A172 (cell line): ENCODE results near the gene GATAD2B. TPM values are rescaled to one million over a fixed set of nuclear protein-coding genes. Genes with fewer than 3 reads are reported as not detected.
A peak's percentile ranks its signal among the peaks of the same experiment; 100 is the strongest.

Experiments
- DNase-seq: peaks from one replicate; pipeline ENCODE4 v3.0.0-alpha.2; 2015; ENCODE audit warnings: low spot score
- total RNA-seq: library from RNA; depleted of rRNA; stranded (reverse); fragments of >200 nt; shearing (Covaris generic); gene quantifications from 2 replicates; pipeline ENCODE4 v1.2.3, GENCODE V29; 2014

Gene GATAD2B
- total RNA-seq, 1 experiment from 2014 or later = 6.5 TPM

DNA sequence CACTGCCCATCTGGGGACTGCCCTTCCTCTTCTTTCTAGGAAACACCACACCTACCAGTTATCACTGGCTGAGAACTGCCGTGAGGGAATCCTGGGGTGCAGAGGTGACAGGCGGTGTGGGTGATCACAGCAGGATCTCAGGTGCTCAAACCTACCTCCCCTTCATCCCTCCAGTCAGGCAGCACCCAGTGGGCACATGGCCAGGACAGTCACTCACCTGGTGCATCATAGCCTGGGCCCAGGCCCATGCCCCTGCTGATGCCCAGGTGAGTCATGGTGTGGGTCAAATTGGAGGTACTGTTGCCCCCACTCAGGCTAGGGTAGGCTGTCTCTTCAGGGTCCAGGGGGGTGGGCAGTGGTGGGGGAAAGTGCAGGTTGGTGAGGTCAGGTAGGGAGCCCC is 29.0 kb upstream of the GATAD2B start:
- DNase-seq = no peak

DNA sequence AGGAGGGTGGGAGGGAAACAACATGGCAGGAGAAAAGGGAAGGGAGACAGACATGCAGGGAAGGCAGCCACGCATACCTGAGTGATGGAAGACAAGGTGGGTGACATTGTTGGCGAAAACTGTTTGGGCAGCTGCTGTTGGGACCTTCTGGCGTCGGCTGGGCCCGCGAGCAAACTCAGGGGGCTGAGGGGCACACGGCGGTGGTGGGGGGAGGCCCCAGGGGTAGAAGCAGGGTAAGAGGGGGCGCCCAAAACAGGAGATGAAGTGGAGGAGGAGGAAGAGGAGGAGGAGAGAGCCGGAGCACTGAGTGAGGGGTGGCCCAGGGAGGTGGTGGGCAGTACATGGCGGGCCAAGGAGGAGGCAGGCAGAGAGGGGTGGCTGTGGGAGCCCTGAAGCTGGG is 28.4 kb upstream of the GATAD2B start:
- no peak for DNase-seq

DNA sequence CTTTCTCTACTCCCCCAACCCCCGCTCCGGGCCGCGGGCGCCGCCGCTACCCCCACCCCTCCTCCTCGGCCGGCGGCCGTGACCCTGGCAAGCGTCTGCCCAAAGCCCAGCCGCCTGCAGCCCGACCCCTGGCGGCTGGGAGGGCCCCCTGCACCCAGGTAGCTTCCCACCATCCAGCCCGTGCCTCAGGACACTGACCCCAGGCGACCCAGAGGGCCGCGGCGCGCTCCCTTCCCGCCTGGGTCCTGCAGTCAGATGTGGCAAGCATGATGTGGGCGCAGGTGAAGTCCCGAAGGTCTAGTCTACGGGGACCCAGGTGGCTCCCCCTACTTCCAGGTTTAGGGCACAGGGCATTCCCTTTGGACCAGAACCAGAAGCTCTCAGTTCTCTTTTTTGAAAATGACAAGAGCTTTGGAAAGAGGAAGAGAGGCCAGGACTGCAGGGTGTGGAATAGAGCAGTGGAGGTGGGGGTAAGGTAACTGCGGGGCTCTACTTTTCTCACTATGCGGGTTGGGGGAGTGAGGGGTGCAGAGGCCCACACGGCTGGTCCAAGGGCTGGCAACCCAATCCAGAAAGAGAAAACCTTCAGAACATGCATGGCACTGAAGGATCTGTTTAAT is 24.0 kb upstream of the GATAD2B start, which contains the start of gene DENND4B:
DENND4B (minus strand) TSS at position 97 of the 620 bp plus-strand sequence. CDS start 2,344 bp downstream, outside the sequence.
- peak; percentile 70 for DNase-seq

DNA sequence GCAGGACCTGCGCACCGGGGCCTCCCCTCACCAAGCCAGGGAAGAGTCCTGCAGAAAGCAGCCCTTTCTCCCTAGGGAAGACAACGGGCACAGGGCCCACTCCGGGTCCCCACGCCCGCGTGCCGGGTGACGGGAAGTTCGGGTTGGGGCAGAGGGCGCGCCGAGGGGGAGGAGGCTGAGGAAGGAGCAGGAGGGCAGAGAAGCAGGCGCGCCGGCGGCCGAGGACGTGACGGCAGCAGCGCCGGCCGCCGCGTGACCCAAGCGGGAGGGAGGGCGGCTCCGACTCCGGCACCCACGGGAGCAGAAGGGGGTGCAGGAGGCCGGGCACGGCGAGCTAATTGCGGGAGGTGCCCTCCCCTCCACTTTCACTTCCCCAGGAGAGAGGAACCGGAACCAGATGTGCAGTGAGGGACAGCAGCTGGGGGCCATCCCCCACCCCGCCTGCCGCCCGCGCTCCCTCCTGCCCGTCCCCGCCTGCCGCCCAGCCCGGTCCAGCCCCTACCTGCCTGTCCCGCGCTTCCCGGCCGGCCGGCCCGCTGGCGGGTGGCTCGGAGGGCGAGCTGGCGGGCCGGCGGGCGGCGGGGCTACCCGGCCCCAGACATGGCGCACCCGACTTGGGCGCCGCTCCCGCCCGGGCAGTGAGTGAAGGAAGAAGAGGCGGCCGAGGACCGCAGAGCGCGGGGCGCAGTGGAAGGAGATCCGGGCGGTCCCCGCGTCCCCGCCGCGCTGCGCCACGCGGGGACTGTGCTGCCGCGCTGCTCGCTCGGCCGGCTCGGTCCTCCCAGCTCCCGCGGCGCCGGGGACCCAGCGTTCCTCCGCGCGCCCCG is 23.2 kb upstream of the GATAD2B start:
- DNase-seq = peak; percentile 60

DNA sequence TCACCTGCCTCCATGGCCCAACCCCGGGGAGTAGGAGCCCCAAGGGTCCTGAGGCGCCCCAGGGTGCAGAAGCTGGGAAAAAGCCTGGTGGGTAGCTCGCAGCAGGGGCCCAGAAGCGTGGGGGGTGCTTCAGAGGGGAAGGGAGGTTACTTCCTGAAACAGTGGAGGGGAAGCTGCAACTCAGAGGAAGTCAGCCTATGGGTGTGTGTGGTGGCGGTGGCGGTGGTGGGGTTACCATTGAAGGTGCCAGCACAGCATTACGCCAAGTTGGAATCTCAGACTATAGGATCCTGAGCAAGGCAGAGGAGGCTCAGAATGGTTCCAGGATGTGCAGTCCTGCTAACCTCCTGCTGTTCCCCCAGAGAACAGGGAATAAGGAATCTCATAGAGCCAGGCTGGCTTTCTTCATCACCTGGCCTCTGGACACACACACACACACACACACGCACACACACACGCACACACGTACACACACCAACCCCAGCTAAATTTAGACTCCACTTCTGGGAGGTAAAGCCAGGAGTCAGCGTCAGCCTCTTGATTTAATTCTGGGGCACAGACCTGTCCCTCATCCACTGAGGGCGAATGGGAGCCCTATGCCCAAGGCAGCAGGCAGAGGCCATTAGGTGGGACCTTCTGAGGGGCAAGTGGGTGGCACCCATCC is 22.5 kb upstream of the GATAD2B start:
- DNase-seq = no peak

DNA sequence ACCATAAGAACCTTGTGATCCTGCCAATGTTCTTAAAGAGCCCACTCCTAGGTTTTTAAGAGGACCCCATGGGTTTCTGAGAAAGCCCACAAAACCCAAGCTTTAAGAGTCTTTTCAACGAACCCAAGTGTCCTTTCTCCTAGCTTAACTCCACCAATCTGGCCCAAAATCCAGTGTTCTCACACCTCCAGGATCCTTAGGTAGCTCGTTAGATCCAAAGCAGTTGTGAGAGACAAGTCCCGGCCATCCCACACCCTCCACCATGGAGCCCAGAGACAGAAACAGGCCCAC is 22.0 kb upstream of the GATAD2B start:
- no peak for DNase-seq

DNA sequence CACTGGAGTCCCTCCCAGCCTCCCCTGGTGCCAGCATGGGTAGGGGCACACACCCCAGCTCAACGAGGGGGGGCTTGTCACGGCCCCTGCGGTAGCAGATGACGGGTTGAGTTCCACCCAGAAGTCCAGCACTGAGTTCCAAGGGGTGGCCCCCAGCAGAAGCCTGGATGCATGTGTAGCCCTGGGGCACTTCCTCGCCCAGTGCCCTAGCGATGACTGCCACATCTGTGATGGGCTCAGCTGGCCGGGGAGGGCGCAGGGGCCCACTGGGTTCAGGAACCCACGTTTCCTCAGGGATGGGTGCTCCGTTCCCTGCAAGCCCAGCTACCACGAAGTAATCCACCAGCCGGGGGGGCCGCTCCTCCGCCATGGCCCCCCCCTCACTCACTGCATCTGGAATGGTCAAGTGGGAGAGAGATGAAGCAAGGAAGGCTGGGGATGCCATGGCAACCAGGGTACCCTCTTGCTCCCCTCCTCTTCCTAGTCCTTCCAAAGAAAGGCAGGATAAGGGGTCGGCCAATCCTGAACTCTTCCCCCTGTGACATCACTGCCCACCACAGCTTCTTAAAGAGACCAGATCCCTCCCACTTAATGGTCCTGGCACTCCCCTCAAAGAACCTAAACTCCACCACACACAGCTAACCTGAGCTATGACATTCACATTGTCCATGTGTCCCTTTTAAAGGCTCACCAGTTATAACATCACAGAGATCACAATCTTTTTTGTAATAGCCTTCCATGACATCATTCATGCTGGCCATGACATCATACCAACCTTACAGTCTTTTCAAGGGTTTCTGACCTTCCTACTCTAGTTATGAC is 21.4 kb upstream of the GATAD2B start:
- no peak for DNase-seq

DNA sequence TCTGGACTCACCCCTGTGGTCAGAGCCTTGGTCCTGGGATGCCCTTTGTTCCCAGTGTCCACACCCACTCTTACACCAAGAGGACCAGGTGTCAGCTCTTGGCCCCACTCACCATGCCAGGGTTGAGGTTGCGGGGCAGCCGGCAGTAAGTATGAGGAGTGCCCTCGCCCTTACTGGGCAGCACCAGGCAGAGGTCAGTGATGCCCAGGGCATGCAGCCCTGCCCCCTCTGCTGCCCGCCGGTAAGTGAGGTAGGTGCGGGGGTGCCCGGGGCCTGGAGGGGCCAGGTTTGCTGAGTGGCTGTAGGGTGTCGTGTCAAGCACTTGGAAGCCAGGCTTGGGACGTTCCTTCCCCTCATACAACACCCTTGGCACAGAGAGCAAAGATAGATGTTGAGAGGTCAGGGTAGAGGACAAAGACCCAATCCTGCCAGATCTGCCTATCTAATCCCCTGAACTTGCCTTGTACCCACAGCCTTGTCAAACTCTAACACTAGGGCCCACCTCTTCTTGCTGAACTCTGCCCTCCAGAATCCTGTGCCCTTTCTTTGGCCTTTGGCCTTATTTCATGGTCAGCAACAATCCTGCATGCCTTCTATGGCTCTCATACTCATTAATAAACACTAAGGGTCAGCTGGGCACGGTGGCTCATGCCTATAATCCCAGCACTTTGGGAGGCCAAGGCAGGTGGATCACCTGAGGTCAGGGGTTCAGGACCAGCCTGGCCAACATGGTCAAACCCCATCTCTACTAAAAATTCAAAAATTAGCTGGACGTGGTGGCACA is 20.2 kb upstream of the GATAD2B start:
- DNase-seq = no peak

DNA sequence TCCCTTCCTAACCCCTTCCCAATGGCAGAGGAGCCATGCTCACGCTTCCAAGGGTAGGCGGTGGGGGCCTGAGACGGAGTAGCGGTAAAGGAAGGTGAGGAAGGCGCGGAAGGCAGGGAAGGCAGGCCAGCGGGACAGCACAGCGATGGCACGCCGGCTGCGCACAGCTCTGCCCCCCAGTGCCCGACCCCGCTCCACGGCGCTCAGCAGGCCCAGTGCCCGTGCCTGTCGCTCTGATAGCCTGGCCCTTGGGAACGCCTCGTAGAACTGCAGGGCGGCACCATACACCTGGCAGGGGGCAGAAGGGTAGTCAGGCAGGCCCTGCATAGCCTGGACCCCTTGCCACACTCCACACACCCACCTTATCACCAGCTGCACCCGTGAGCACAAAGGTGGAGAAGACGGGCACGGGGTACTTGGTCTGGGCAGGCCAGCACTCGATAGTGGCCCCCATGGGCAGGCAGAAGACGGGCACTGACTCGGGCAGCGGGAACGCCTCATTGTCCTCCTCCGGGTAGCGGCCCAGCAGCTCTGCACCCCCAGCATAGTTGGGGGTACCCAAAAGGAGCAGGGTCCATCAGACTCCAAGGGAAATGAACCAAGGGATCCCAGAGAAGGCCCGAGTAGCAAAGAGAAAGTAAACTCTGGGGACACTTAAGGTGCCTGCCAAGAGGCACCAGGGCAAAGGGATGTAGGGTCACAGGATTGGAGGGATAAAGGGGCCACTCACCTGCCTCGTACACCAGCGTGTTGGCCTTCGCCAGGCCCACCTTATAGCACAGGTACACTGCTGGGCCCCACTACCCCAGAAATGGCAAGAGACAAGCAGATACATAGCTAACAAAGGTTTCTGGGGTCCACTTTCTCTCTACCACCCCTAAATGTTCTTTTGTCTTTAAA is 19.3 kb upstream of the GATAD2B start:
- DNase-seq = no peak

DNA sequence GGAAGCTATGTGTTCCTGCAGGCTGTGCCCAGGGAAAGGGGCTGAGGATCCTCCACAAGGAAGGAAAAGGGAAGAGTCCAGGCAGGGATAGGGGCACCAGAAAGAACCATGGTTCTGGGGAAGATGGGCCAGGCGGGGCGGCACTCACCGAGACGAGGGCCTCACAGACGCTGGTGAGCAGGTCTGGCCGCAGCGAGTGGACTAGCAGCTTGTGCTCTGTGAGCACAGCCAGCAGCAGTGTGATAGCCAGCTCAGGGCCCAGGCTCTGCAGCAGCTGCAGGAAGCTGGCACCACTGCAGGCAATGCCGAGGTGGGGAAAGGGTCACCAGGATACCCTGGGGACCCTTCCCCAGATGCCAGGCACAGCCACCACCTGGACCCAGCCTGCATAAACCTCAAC is 18.0 kb upstream of the GATAD2B start:
- no peak for DNase-seq

DNA sequence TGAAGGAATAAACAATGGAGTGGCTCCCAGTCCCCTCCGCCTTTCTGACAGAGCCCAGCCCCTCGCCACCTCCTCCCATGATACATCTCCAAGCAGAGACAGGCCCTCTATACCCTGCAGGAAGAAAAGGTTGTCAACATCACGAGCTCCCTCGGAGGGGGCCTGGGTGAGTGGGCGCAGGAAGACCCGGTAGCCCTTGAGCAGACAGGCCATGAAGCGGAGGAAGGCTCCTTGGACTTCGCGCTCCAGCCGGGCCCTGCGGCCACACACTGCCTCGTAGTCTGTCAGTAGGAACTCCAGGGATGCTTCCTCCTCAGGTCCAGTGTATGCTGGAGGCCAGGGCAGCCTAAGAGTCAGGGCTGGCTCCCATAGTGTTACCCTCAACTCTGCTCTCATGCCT is 16.7 kb upstream of the GATAD2B start:
- no peak for DNase-seq

DNA sequence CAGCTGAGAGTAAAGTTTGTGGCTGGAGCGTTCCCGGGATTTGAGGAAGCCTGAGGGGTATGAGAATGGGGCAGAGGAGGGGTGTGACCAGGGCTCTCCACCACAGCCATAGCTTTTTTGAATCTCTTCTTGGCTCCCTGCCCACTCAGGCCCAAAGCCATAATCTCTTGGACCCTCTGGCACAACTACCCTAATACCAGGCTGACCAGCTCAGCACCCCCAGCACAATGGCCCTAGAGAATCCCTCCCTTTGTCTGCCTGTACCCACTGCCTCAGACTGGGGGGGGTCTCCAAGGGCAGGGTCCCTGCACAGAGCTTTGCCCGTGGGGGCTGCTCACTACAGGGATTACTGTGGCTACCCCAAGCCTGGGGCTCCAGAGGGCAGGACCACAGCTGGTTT is 16.2 kb upstream of the GATAD2B start:
- DNase-seq = no peak

DNA sequence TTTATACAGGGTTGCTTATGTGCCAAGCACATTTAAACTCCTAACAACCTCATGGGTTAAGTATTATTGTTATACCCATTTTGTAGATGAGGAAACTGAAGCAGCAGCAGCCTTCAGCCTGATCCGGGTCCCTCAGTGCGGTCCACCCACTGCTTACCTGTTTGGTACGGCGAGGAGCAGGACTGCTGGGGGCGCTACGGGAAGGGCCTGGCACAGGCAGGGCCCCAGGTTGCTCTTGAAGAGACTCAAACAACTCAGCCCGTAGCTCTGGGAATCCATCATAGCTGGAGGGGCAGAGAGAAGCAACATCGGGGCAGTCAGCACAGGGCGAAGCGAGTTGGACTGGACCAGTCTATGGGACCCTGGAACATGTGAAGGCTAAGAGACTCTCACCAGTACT is 14.6 kb upstream of the GATAD2B start:
- DNase-seq = no peak

DNA sequence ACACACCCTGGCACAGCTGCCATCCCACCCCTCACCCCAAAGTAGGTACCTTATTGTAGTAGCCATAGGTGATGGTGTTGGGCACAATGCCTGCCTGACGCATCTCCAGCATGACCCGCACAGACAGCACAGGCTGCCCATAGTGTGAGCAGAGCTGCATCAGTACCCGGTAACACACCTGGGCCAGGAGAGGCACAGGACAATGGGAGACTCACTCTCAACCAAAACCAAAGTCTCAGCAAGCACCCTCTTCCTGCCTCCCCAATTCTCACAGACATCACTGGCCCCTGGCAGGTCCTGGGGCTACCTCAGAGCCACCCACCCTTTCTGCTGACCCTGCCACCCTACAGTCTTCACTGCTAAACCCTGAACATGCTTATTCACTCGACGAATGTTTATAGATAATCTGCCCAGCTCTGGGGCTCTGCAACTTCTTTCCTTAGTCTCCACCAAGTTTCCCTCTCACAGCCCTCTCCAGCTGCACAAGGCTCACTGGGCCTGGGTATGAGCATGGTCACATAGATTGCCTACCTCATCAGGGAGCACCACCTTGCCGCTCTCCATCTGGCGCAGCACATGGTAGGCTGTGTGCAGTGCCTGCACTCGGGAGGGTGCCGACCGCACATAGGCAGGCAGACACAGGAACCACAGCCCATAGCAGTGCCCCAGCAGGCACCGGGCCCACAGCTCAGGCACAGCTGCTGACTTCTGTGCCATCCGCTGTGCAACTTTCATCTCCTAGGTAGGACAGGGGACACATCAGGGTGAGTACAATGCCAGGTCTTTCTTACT is 13.4 kb upstream of the GATAD2B start:
- DNase-seq = no peak

DNA sequence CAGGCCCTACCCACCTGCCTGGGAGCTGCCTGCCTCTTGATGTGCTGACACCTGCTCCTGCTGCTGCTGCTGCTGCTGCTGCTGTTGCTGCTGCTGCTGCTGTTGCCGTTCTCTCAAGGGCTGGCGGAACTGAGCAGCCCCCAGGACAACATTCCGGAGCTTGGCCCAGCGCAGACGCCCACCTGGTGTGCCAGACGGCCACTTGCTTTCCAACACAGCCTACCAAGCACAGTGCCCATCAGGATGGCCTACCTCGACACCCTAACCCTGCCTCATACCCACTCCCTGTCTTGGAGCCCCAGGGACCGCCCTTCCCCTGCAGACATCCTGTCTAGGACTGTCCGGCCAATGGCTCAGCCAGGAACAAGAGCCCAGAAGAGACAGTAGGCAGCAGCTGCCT is 12.0 kb upstream of the GATAD2B start:
- no peak for DNase-seq

DNA sequence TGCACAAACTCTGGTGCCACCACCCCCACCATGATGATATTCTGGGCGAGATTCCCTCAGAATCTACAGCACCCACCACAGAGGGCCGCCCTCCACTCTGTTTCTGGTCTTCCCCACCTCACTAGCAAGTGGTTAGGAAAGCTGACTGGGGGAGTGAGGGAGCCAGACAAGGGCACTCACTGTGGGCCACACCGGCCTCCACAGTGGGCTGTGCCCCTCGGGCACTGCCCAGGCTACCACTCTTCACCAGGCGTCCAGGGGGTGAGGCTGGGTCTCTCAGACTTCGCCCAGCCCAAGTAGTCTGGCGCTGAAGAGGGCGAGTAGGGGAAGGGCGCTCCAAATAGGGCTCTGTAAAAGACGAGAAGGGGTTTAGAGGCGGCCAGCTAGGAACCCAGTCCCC is 11.2 kb upstream of the GATAD2B start:
- DNase-seq = no peak

DNA sequence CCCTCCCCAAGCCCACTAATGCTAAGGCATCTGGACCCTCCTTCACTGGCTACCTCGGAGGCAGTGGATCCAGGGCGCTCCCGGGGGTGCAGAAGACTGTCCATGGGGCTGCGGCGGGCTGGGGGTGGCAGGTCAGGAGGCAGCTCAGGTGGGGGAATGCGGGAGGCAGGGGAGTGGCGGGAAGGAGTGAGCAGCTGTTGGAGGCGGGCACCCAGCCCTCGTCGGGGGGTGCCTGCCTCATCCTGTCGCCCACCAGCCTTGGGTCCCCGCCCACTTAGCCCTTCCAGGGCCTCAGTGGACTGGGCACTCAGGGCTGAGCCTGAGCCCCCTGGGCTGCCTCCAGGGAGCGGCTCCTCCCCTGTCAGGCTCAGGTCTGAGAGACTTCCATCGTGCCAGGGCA is 10.7 kb upstream of the GATAD2B start:
- DNase-seq = no peak

DNA sequence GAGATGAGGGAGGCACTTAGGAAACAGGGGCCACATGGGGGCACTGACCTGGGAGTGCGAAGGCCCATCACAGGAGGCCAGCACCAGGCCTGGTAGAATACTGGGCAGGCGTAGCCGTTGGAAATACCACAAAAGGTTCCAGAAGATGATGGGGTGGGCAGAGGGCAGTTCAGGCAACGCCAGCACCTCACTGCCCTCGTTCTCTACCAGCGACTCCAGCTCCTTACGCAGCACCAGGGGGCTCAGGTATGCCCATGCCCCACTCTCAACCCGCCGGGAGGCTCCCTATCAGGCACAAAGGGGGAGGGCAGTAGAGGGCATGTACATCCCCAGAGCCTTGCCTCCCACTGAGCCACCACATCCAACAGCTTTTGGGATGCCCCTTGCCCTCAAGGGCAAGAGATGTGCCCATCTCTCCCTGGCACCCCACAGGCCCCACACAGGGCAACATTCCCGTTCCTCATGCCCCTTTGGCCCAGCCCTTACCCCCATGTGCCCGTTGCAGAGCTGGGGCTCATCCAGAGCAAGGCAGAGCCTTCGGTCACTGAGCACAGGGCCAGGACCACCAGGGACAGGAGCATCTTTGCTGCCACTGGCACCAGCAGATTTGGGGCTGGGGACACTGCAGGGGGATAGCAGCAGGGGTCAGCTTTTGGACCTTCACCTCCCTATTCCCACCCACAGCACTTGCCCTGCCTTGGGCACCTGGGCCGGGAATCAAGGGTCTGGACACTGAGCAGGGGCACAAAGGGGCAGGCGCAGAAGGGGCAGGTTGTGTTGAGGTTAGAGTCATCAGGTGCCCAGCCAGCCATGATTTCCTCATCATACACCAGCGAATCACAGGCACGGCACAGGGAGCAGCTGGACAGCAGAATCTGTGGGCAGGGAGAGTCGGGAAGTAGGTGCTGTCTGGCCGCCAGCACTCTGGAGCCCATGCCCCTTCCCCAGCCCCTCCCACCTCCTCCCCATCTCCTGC is 9.7 kb upstream of the GATAD2B start:
- no peak for DNase-seq
